ENCODE measurements around the gene SDK1. TPM values are rescaled to one million over a fixed set of nuclear protein-coding genes. Genes with fewer than 3 reads are reported as not detected.

SDK1 gene
- total and polyA plus RNA-seq, 10 of the 15 experiments (the other 5 are each of a cell fraction or from before 2014, with no cell fraction given) = 0.14 to 0.33 TPM; not detected in 8

DNA sequence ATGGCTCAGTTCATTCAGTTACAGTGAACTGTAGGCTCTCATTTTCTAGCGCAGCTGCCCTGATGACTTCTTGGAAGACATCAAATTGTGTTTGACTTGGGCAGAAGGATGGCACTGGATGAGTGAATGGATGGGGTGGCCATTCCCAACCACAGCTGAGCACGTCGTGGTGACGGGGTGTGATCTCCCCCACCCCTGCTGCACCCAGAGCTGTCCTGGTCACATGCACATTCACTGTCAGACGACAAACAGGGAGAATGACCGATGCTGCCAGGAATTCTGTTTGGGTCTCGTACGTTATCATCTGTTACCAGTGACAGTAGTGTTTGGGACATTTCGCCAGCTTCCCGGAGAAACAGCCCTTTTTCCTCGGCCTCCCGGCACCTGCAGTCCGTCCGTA, 623.2 kb downstream of the SDK1 start:
- Histone ChIP-seq H3K36me3 (ENCODE audit: control insufficient read depth in 2 of 2, insufficient read depth in 2 of 2, low read length in 1 of 2) (no peaks in the 10 kb centered on the region), H3K9ac (ENCODE audit: control insufficient read depth, insufficient read depth, low read length) (no peak overlapping the region), H3K79me2 (ENCODE audit: control insufficient read depth, insufficient read depth, low read length) (no peaks in the 10 kb centered on the region), H3K4me2 (ENCODE audit: control insufficient read depth, insufficient read depth) (no peak overlapping the region), H3K27ac (ENCODE audit: control insufficient read depth, insufficient read depth) (no peak overlapping the region), H4K20me1 (ENCODE audit: control insufficient read depth, insufficient read depth) (no peaks in the 10 kb centered on the region), H2AFZ (ENCODE audit: control insufficient read depth, low read depth, low read length) (no peak overlapping the region), H3K4me3 (no peak overlapping the region), H3K4me1 (ENCODE audit: control insufficient read depth, insufficient read depth, low read length) (no peaks in the 10 kb centered on the region), H3K9me3 (replicated peaks; ENCODE audit: control insufficient read depth, insufficient read depth, low read length) (no peaks in the 10 kb centered on the region; the same call in 2 of the 3 replicates), H3K27me3 (replicated peaks in 1 of 2; ENCODE audit: control insufficient read depth in 2 of 2, insufficient read depth in 2 of 2, low read length in 1 of 2) (no peaks in the 10 kb centered on the region)
- DNase-seq (ENCODE audit: low read depth, low spot score) (no peak), FAIRE-seq (no peak), ATAC-seq (no peak)
- in situ Hi-C loops (cut with MboI) (no loop called here), intact Hi-C loops (cut with micrococcal nuclease; ENCODE audit: unreplicated experiment) (no loop called here)
- no TSS peak for BruUV-seq (replicated peaks)
- ChIA-PET SMC1A (ENCODE audit: uncharacterized antibody, unreplicated experiment) (no interaction called here), POLR2A (no interaction called here), CTCF (interaction anchor here (0.6 kb wide), 1 partner anchor 8 kb away, joined by 4 read pairs; no protein-coding TSS in a partner anchor), RAD21 (ENCODE audit: unreplicated experiment) (no interaction called here)
- no peak for TF ChIP-seq ETV6 (conservative IDR thresholded peaks at IDR 0.05 in 1 of 2, IDR thresholded peaks at IDR 0.05 in 1 of 2; ENCODE audit: borderline replicate concordance in 1 of 2, low read depth in 1 of 2)
- no peak for TF ChIP-seq SRF (IDR thresholded peaks at IDR 0.05; ENCODE audit: low read depth in 2 of 2, low read length in 2 of 2)
- no peak for TF ChIP-seq ZNF622 (IDR thresholded peaks at IDR 0.05)
- TF ChIP-seq CEBPB (IDR thresholded peaks at IDR 0.05; ENCODE audit: borderline replicate concordance in 1 of 2, low read depth in 2 of 2, low read length in 2 of 2) = no peak
- no peak for TF ChIP-seq RFX5 (IDR thresholded peaks at IDR 0.05; ENCODE audit: low read depth, low read length)
- 53% methylated on average over 14 of the region's 14 CpGs for WGBS (ENCODE audit: insufficient coverage, insufficient replicate concordance, low lambda C conversion rate, missing lambda C conversion rate)

DNA sequence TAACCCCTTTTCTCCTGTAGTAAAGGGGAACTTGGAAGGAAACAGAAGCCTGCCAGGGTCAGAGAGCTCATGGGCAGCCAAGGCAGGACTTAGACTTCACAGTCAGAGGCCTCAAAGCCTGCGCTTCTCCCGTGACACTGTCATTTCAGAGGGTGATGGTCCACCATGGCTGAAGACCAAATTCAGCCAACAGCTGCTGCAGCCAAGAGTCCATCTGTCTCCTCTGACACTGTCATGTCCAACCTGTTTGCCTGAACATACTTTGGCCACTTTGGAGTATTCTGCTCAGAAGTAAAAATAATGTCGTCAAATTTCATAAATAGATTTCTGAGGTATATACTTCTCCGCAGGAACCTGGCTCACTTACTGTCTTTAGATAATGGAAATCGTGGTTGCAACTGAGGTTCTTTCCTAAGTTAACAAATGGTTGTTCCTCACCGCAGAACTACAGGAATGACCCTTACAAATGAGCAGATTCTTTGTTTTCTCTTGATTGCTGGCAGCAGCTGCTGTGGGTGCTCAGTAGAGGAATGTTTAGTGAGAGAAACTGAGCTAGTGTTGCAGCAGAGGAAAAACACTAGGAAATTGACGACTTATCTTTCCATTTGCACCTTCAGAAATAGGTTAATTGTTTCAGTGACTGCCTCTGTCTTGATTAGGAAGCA, 626.5 kb downstream of the SDK1 start:
- in situ Hi-C loops (cut with MboI) (no loop called here), intact Hi-C loops (cut with micrococcal nuclease; ENCODE audit: unreplicated experiment) (no loop called here)
- ATAC-seq (no peak), DNase-seq (ENCODE audit: low read depth, low spot score) (no peak), FAIRE-seq (no peak)
- BruUV-seq (replicated peaks) = no TSS peak
- no peaks in the 10 kb centered on the region for H3K4me1 ChIP-seq (ENCODE audit: control insufficient read depth, insufficient read depth, low read length)
- TF ChIP-seq FOXM1 (IDR thresholded peaks at IDR 0.05; ENCODE audit: low read depth, low read length) = no peak
- TF ChIP-seq ZNF384 (IDR thresholded peaks at IDR 0.05; ENCODE audit: borderline replicate concordance, low read depth, low read length) = no peak
- no peak for TF ChIP-seq SMAD5 (IDR thresholded peaks at IDR 0.05; ENCODE audit: low read depth)
- ChIA-PET RAD21 (ENCODE audit: unreplicated experiment) (interaction anchor here (0.7 kb wide), 1 partner anchor 66 kb away, joined by 3 read pairs; no protein-coding TSS in a partner anchor), CTCF (no interaction called here), SMC1A (ENCODE audit: uncharacterized antibody, unreplicated experiment) (no interaction called here), POLR2A (no interaction called here)
- H4K20me1 ChIP-seq (ENCODE audit: control insufficient read depth, insufficient read depth) = no peaks in the 10 kb centered on the region
- no peaks in the 10 kb centered on the region for H3K79me2 ChIP-seq (ENCODE audit: control insufficient read depth, insufficient read depth, low read length)
- H3K9ac ChIP-seq (ENCODE audit: control insufficient read depth, insufficient read depth, low read length) = no peak overlapping the region
- WGBS (ENCODE audit: insufficient coverage, insufficient replicate concordance, low lambda C conversion rate, missing lambda C conversion rate) = 54% methylated on average over 7 of the region's 7 CpGs
- H3K27me3 ChIP-seq (replicated peaks in 1 of 2; ENCODE audit: control insufficient read depth in 2 of 2, insufficient read depth in 2 of 2, low read length in 1 of 2) = no peaks in the 10 kb centered on the region
- H3K36me3 ChIP-seq (ENCODE audit: control insufficient read depth in 2 of 2, insufficient read depth in 2 of 2, low read length in 1 of 2) = no peaks in the 10 kb centered on the region
- no peak overlapping the region for H3K27ac ChIP-seq (ENCODE audit: control insufficient read depth, insufficient read depth)
- no peak overlapping the region for H3K4me2 ChIP-seq (ENCODE audit: control insufficient read depth, insufficient read depth)
- H2AFZ ChIP-seq (ENCODE audit: control insufficient read depth, low read depth, low read length) = no peak overlapping the region
- H3K9me3 ChIP-seq (replicated peaks; ENCODE audit: control insufficient read depth, insufficient read depth, low read length) = no peaks in the 10 kb centered on the region; the same call in 2 of the 3 replicates
- no peak overlapping the region for H3K4me3 ChIP-seq

Measured in GM12878 (cell line).